NB4 (cell line): ENCODE measurements around the gene OR5C1.

Experiments used
- CTCF ChIP-seq: IDR thresholded peaks from one replicate; pipeline ENCODE4 v1.5.1; 2012; ENCODE audit warnings: low read depth, low read length
- MAX ChIP-seq: IDR thresholded peaks from 2 replicates; pipeline ENCODE4 v1.6.1; 2011; ENCODE audit warnings: low read depth, low read length
- POLR2A ChIP-seq: IDR thresholded peaks from 2 replicates; pipeline ENCODE4 v1.6.1; 2011; ENCODE audit warnings: mild to moderate bottlenecking; ENCODE audit not compliant: insufficient read length; ENCODE audit errors: extremely low read depth

- TF ChIP-seq POLR2A (no peak), CTCF (no peak), MAX (no peak)
Measured at GRCh38 chr9:122832194-122832593, 43.5 kb downstream of the OR5C1 start.
